HG02943 (cell line): Measurements from ENCODE around the gene ZNF860.

Experiments
- ATAC-seq: cut with Tn5 transposase; IDR thresholded peaks from one replicate; pipeline ENCODE4 v1.9.1; 2021; ENCODE audit warnings: mild to moderate bottlenecking, low read depth, moderate library complexity; ENCODE audit not compliant: unreplicated experiment

Gene ZNF860

DNA sequence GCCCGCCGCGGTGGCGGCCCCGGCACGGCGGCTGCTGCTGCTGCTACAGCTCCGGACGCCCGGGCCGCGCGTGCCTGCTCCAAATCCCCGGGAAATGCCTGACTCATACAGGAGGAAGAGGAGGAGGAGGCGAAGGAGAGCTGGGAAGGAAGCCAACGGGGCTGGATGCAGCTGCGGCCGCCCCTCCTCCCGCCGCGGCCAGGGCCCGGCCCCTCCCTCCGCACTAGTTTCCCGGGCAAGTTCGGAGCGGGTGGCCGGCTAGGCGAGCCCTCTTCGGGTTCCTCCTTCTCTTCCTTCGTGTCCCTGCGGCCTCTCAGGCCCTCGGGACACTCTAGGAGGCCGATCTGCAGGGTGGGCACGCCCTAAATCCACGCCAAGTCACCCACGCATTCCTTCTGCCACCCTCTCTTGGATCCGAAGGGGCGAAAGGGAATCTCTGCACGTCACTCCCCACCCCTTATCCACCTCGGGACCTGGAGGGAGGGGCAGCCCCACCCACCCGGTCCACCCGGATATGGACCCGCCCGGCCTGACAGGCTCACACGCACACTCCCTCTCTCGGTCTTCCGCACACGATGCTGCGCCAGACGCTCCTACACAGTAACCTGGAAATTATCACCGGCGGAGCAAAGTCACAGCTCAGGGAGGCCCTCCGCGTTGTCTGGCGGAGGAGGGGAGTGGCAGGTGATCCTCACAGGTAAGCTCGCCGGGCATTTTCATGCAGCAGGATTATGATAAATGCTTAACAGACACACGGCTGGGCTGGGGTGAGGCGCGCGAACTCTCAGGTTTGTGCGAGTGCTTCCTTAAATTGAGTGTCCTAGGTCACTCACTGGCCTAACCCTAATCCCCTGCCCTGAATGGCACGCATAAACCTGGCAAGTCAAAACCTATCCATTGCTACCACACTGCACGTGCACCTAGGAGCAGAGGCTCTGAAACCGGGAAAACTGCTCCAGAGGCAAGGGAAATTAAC lies at the start of gene ZNF860, which contains the start of gene OSBPL10:
Gene ZNF860 (plus strand): TSS at position 545 of the 976 bp plus-strand sequence. CDS start 7,330 bp downstream, outside the sequence.
Gene OSBPL10 (minus strand): TSS at position 57 of the 976 bp plus-strand sequence. CDS start 83 bp downstream, outside the sequence.
- no peak for ATAC-seq

DNA sequence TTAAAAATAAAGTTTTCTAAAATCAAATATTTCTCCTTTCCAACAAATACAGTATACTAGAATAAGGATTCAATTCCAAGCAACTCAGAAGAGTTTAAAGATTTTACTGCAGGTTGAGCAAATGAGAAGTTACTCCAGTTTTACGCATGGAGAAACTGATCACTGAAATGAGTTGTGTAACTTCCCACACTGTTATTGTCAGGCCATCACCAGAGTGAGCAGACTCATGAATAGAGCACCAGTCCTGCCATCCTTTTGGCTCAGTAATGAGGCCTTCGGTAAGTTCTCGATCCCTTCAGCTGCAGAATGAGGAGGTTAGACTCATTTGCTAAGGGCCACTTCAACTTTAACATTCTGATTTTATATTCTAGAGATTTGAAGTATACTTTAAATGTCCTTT lies 48.6 kb upstream of the ZNF860 start:
- ATAC-seq = no peak

- ATAC-seq = no peak
Measured at GRCh38 chr3:31934018-31934417, 47.5 kb upstream of the ZNF860 start.

- ATAC-seq = no peak
Measured at GRCh38 chr3:31934866-31935265, 46.7 kb upstream of the ZNF860 start.

GRCh38 chr3:31936420-31937060 lies 45.0 kb upstream of the ZNF860 start:
- no peak for ATAC-seq

GRCh38 chr3:31937225-31937624 lies 44.3 kb upstream of the ZNF860 start:
- ATAC-seq = no peak

DNA sequence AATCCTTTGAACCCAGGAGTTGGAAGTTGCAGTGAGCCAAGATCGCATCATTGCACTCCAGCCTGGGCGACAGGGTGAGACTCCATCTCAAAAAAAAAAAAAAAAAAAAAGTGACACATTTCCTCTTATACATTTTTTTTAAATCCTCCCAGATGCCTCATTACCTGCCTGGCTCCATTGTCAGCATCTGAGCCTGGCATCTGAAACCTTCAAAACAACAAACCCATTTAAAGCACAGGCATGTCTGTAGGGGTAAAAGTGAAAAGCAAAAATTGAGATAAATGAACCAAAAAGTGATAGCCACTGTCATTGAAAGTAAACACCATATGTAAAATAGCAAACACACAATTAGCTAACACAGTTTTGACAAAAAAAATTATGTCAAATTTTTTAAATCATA lies 39.1 kb upstream of the ZNF860 start:
- no peak for ATAC-seq

DNA sequence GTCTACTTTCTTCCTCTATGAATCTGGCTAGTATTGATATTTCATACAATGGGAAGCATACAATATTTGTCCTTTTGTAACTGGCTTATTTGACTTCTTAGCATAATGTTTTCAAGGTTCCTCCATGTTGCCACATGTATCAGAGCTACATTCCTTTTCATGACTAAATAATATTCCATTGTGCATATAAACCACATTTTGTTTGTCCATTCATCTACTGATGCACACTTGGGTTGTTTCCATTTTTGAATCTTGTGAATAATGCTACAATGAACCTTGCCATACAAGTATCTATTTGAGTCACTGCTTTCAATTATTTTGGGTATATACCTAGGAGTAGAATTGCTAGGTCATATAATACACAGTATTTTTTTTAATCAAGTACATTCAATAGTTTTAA lies 38.5 kb upstream of the ZNF860 start:
- ATAC-seq = no peak

DNA sequence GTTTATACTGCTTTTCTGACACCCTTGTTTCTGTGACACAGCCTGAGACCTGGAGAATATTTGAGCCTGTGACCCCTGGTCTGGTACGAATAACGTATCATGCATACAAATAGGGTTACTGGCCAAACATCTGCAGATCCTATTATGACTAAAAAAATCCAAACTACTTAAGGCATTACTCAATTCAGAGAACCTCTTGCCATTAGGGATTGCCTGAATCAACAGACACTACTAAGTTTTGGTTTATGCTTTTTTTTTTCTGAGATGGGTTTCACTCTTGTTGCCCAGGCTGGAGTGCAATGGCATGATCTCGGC lies 35.9 kb upstream of the ZNF860 start:
- no peak for ATAC-seq

- no peak for ATAC-seq
Measured at GRCh38 chr3:31946484-31947081, 35.0 kb upstream of the ZNF860 start.

DNA sequence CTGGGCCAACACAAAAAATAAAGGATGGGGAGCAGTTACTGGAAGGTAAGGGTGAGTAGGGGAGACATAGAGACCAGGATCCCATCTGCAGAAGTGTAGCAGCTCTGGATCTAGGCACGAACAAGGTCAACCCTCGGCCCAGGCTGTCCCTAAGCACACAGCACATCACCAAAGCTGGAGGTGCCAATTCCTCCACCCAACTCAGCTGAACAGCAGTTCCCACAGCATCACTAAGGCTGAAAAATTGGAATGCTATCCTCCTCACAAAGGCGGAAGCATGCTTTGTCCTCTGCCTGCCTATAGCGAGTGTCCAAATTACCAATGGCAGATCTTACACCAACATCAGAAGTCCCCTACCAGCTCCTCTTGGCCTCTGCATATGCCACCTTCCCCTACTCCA lies 34.4 kb upstream of the ZNF860 start:
- ATAC-seq = no peak

DNA sequence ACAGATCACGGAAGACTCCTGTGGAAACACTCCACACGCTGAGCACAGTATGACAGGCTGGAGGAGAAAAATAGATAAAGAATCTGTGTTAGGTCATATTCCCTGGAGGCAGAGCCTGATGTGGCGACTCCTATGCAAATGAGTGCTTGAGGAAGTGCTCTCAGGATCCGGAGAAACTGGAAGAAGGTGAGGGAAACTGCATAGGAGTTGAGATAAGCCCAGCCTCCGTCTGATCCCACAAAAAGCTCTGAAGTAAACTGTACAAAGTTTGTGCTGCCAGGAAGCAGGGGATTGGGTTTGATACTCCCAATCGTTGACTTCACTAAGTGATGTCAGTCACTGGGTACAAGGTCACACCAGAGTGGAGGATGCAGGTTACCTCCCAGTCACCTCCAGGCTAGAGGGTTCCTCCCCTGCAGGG lies 33.9 kb upstream of the ZNF860 start:
- ATAC-seq = no peak

DNA sequence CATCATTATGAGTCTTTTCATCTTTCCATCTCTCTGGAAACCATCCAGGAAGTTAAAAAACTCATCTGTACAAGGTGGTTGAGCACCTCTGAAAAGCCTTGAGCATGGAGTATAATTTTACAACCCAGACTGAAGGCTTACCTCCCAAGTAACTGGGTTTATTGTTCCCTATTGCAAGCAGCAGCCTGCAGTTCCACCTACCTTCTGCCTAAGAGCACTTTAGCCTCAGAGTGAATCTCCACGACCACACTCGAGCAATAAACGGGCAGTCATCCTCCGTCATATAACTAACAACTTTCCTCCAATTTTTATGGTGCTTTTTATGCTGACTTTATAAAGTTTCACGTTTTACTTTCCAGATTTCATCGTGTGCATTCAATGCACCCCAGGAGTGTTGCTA lies 33.3 kb upstream of the ZNF860 start:
- ATAC-seq = no peak

DNA sequence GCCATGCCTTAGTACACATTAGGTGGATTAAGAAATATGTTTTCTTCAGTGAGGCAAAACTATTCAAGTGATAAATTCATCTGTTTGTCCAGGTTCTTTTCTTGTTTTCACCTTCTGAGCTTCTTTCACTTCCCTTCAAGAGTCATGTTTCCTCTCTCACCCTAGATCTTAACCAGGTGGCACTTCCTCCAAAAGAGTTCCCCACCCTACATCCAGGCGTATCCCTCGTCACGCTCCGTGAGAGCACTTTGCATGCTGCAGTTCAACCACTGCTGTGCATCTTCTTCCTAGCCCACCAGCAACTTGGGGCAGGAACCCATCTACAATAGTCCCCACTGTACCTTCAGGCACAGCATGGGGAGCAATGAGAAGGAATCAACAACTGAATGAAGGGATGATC lies 29.3 kb upstream of the ZNF860 start:
- ATAC-seq = peak; percentile 92

GRCh38 chr3:31953091-31953490 lies 28.5 kb upstream of the ZNF860 start:
- no peak for ATAC-seq

- no peak for ATAC-seq
Measured at GRCh38 chr3:31953636-31954035, 27.9 kb upstream of the ZNF860 start.

DNA sequence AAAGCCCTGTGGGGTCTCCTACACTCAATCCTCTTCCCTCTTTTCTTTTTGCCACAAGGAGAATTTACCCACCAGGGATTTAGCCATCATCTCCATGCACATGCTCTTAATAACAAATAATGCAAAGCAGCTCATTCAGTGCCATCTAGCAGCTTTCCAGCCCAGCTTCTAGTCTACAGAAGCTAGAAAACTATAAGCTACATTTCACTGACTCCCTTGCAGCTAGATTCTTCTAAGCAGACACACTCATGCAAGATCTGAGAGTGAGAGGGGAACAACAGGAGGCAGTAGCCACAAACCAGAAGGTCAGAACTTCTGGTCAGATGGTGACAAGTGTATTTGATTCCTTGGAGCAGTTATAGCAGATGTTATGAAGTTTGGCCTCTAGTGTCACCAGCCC lies 26.0 kb upstream of the ZNF860 start:
- ATAC-seq = no peak

- no peak for ATAC-seq
Measured at GRCh38 chr3:31957106-31957505, 24.4 kb upstream of the ZNF860 start.

DNA sequence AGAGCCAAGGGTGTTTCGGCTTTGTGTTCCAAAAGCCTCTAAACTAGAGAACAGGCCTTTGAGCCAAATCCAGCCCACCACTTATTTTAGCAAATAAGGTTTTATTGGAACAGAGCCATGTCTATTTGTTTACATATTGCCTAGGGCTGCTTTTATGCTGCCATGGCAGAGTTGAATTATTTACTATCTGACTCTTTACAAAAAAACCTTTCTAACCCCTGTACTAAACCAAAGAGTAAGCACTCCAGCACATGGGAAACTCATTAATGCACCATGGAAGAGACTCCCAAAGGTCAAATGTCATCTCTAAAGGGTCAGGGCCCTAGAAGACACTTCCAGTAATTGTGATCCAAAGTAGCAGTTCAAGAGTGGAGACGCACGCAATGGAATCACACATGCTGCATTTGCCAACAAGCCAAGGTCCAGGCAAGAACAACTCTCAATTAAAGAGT lies 22.8 kb upstream of the ZNF860 start:
- ATAC-seq = no peak

GRCh38 chr3:31959251-31959650 lies 22.3 kb upstream of the ZNF860 start:
- no peak for ATAC-seq
